Thyroid gland (tissue), 4 donors: ENCODE measurements around the gene PINK1. TPM values are rescaled to one million over a fixed set of nuclear protein-coding genes. Genes with fewer than 3 reads are reported as not detected.
A peak's percentile ranks its signal among the peaks of the same experiment; 100 is the strongest.

Source experiments
- DNase-seq, 2 donors: peaks; one replicate each; pipeline ENCODE4 v3.0.0-alpha.2; 2019
- H3K27ac ChIP-seq, 3 donors: fragments of 200-600 bp; sonication (generic); 1 replicate in 2 of 3; 2 replicates in 1 of 3; pipeline ENCODE4 v1.5.1; 2016 to 2019; ENCODE audit warnings: mild to moderate bottlenecking in 1 of 3, moderate library complexity in 1 of 3
- H3K27me3 ChIP-seq: fragments of 200-600 bp; sonication (generic); one replicate; pipeline ENCODE4 v1.5.1; 2019
- H3K36me3 ChIP-seq, 2 donors: fragments of 200-600 bp; sonication (generic); one replicate each; pipeline ENCODE4 v1.5.1; 2016 to 2019
- H3K4me1 ChIP-seq, 2 donors: fragments of 200-600 bp; sonication (generic); one replicate each; pipeline ENCODE4 v1.5.1; 2017 to 2019
- H3K4me3 ChIP-seq, 3 donors: fragments of 200-600 bp; sonication (generic); replicated peaks in 1 of 3; 1 replicate in 2 of 3; 2 replicates in 1 of 3; pipeline ENCODE4 v1.5.1; 2016; ENCODE audit warnings: mild to moderate bottlenecking in 1 of 3
- H3K9me3 ChIP-seq: fragments of 200-600 bp; sonication (generic); one replicate; pipeline ENCODE4 v1.5.1; 2017
- CTCF ChIP-seq, 6 experiments: fragments of 200-600 bp in 3 of 6; fragments of 450-650 bp in 3 of 6; sonication (generic) in 3 of 6; IDR thresholded peaks; one replicate each; pipeline ENCODE4 v1.5.1; 2016 to 2019; ENCODE audit warnings: antibody characterized with exemption in 6 of 6, mild to moderate bottlenecking in 2 of 6, inconsistent platforms in 1 of 6, moderate library complexity in 1 of 6
- POLR2A ChIP-seq, 2 donors: fragments of 450-650 bp; IDR thresholded peaks; one replicate each; pipeline ENCODE4 v1.6.1; 2017; ENCODE audit warnings: antibody characterized with exemption in 2 of 2, mild to moderate bottlenecking in 2 of 2, moderate library complexity in 1 of 2
- WGBS, 2 donors: methylation state at CpG; one replicate each; pipeline ENCODE4 v1.1.5; 2017; 5-methylcytosine and 5-hydroxymethylcytosine counted together
- intact Hi-C: fragments of 100-400 bp; cut with DNase I; formaldehyde crosslinking; loops from one replicate; pipeline ENCODE4 v1.15.1; 2023
- total RNA-seq, 4 donors: library from RNA; depleted of rRNA; stranded (reverse); fragments of >200 nt; gene quantifications; one replicate each; pipeline ENCODE4 v1.2.3, GENCODE V29; 2016

Gene PINK1
- total RNA-seq, 4 donors from 2014 or later, result 144 to 171 (median 151) TPM

- intact Hi-C loops, result no loop called here
- Histone ChIP-seq H3K4me3 (peak overlapping the region; percentile 21 to 95 (median 88)), H3K36me3 (peaks cover 10 to 16% of the 10 kb centered on the region in 2 donors), H3K4me1 (peaks cover 15 to 16% of the 10 kb centered on the region in 2 donors), H3K27me3 (no peaks in the 10 kb centered on the region), H3K9me3 (no peaks in the 10 kb centered on the region), H3K27ac (peak overlapping the region in 1 of 3 donors; percentile 81)
- TF ChIP-seq POLR2A (IDR thresholded peaks at IDR 0.05) (no peak), CTCF (IDR thresholded peaks at IDR 0.05) (no peak)
- no peak for DNase-seq
- WGBS, 2 donors, result 0 to 2% methylated on average over 17 to 18 of the region's 20 CpGs
These were observed 27.6 kb downstream of the PINK1 start for GRCh38 chr1:20660847-20661206.

GRCh38 chr1:20661207-20662109 lies 28.2 kb downstream of the PINK1 start, which contains the start of gene DDOST:
Gene DDOST, minus strand, starts transcription at chr1:20661369. Its CDS starts 19 bp downstream, at chr1:20661350.
- Histone ChIP-seq H3K27ac (peak within 1 kb of the TSS; percentile 16 to 81 (median 71)), H3K4me1 (peaks cover 15 to 16% of the 10 kb centered on the region in 2 donors), H3K9me3 (no peaks in the 10 kb centered on the region), H3K4me3 (peak within 1 kb of the TSS; percentile 55 to 95 (median 88)), H3K36me3 (peaks cover 8 to 10% of the 10 kb centered on the region in 2 donors), H3K27me3 (no peaks in the 10 kb centered on the region)
- DNase-seq, result peak; percentile 97 to 98
- TF ChIP-seq CTCF (IDR thresholded peaks at IDR 0.05) (peak in 4 of 6 experiments; percentile 36 to 54 (median 51)), POLR2A (IDR thresholded peaks at IDR 0.05) (peak in 1 of 2 donors; percentile 56)
- intact Hi-C loops, result no loop called here
- 3 to 5% methylated on average over 9 to 18 of the region's 58 CpGs for WGBS, 2 donors

GRCh38 chr1:20662110-20662475 lies 28.8 kb downstream of the PINK1 start:
- no peak for TF ChIP-seq POLR2A (IDR thresholded peaks at IDR 0.05)
- TF ChIP-seq CTCF (IDR thresholded peaks at IDR 0.05), result no peak
- peak overlapping the region; percentile 55 to 88 (median 80) for H3K4me3 ChIP-seq
- DNase-seq, result no peak
- peak overlapping the region in 1 of 3 donors; percentile 16 for H3K27ac ChIP-seq
- peaks cover 15 to 16% of the 10 kb centered on the region in 2 donors for H3K4me1 ChIP-seq
- 61 to 65% methylated on average over 7 of the region's 7 CpGs for WGBS, 2 donors
- H3K9me3 ChIP-seq, result no peaks in the 10 kb centered on the region
- H3K27me3 ChIP-seq, result no peaks in the 10 kb centered on the region
- H3K36me3 ChIP-seq, result peaks cover 5 to 6% of the 10 kb centered on the region in 2 donors
- intact Hi-C loops, result no loop called here

GRCh38 chr1:20663365-20663764 lies 30.1 kb downstream of the PINK1 start:
- Histone ChIP-seq H3K36me3 (no peaks in the 10 kb centered on the region), H3K4me3 (no peak overlapping the region), H3K27me3 (no peaks in the 10 kb centered on the region), H3K9me3 (no peaks in the 10 kb centered on the region), H3K4me1 (peaks cover 15 to 16% of the 10 kb centered on the region in 2 donors), H3K27ac (no peak overlapping the region)
- no peak for TF ChIP-seq CTCF (IDR thresholded peaks at IDR 0.05)
- no peak for TF ChIP-seq POLR2A (IDR thresholded peaks at IDR 0.05)
- DNase-seq, result no peak
- intact Hi-C loops, result no loop called here
- WGBS, 2 donors, result 92 to 94% methylated on average over 1 of the region's 1 CpG
